Tibial artery (tissue), 4 donors: ENCODE measurements around the gene CYP3A5.
"Not testable (repeated sequence)": the region's sequence is repeated elsewhere in the genome, so short reads cannot be mapped to it uniquely, and the experiment has no call there.

Experiments
- DNase-seq, 2 donors: peaks; one replicate each; pipeline ENCODE4 v3.0.0-alpha.2; 2019
- H3K27ac ChIP-seq, 2 donors: fragments of 200-600 bp; sonication (generic) in 1 of 2; 1 replicate in 1 of 2; 2 replicates in 1 of 2; pipeline ENCODE4 v1.5.1; 2018 to 2019; ENCODE audit warnings: mild to moderate bottlenecking in 1 of 2
- H3K27me3 ChIP-seq, 2 donors: fragments of 200-600 bp; sonication (generic) in 1 of 2; one replicate each; pipeline versions ENCODE4 v1.5.1 to v1.6.0; 2016 to 2019
- H3K36me3 ChIP-seq, 3 donors: fragments of 200-600 bp; sonication (generic) in 2 of 3; one replicate each; pipeline ENCODE4 v1.5.1; 2016 to 2019; ENCODE audit warnings: mild to moderate bottlenecking in 2 of 3
- H3K4me1 ChIP-seq, 4 donors: fragments of 200-600 bp; sonication (generic) in 2 of 4; 1 replicate in 3 of 4; 2 replicates in 1 of 4; pipeline ENCODE4 v1.5.1; 2016 to 2019
- H3K4me3 ChIP-seq, 2 donors: fragments of 200-600 bp; sonication (generic) in 1 of 2; 1 replicate in 1 of 2; 2 replicates in 1 of 2; pipeline ENCODE4 v1.5.1; 2018 to 2019; ENCODE audit warnings: mild to moderate bottlenecking in 2 of 2
- H3K9me3 ChIP-seq, 3 donors: fragments of 200-600 bp; sonication (generic) in 1 of 3; one replicate each; pipeline ENCODE4 v1.5.1; 2016 to 2019
- CTCF ChIP-seq, 2 experiments: fragments of 200-600 bp in 1 of 2; fragments of 450-650 bp in 1 of 2; IDR thresholded peaks; one replicate each; pipeline ENCODE4 v1.5.1; 2017 to 2019; ENCODE audit warnings: antibody characterized with exemption in 2 of 2, mild to moderate bottlenecking in 1 of 2, moderate library complexity in 1 of 2
- intact Hi-C: fragments of 100-400 bp; cut with DNase I; formaldehyde crosslinking; loops from one replicate; pipeline ENCODE4 v1.15.0; 2023; ENCODE audit warnings: low total_unique reads

Gene CYP3A5

GRCh38 chr7:99679400-99680191, at the start of gene CYP3A5:
TSS of gene CYP3A5 (minus strand) at chr7:99679996. CDS start at chr7:99679896, 100 bp downstream.
- Histone ChIP-seq H3K36me3 (no peaks in the 10 kb centered on the region), H3K27ac (no peak within 1 kb of the TSS), H3K4me3 (no peak within 1 kb of the TSS), H3K27me3 (no peaks in the 10 kb centered on the region), H3K4me1 (no peaks in the 10 kb centered on the region), H3K9me3 (peaks cover 0 to 8% (median 0%) of the 10 kb centered on the region in 3 donors)
- no peak for DNase-seq
- TF ChIP-seq CTCF (IDR thresholded peaks at IDR 0.05), result no peak
- intact Hi-C loops, result no loop called here

- no peak for TF ChIP-seq CTCF (IDR thresholded peaks at IDR 0.05)
- Histone ChIP-seq H3K27me3 (no peaks in the 10 kb centered on the region), H3K4me3 (no peak overlapping the region), H3K4me1 (no peaks in the 10 kb centered on the region), H3K36me3 (no peaks in the 10 kb centered on the region), H3K9me3 (no peaks in the 10 kb centered on the region), H3K27ac (no peak overlapping the region)
- intact Hi-C loops, result no loop called here
- no peak for DNase-seq
Measured at GRCh38 chr7:99728615-99729014, 48.8 kb upstream of the CYP3A5 start.

- intact Hi-C loops, H3K4me1 ChIP-seq, H3K27me3 ChIP-seq, H3K36me3 ChIP-seq, H3K27ac ChIP-seq, H3K4me3 ChIP-seq, DNase-seq, H3K9me3 ChIP-seq: not testable (repeated sequence)
Measured at GRCh38 chr7:99723201-99723600, 43.4 kb upstream of the CYP3A5 start.

GRCh38 chr7:99720800-99721595, 41.2 kb upstream of the CYP3A5 start:
- intact Hi-C loops, result no loop called here
- no peak for DNase-seq
- Histone ChIP-seq H3K27ac (no peak overlapping the region), H3K9me3 (no peaks in the 10 kb centered on the region), H3K4me1 (no peaks in the 10 kb centered on the region), H3K27me3 (no peaks in the 10 kb centered on the region), H3K4me3 (no peak overlapping the region), H3K36me3 (no peaks in the 10 kb centered on the region)
- no peak for TF ChIP-seq CTCF (IDR thresholded peaks at IDR 0.05)

GRCh38 chr7:99719996-99720769, 40.4 kb upstream of the CYP3A5 start:
- Histone ChIP-seq H3K27me3 (no peaks in the 10 kb centered on the region), H3K36me3 (no peaks in the 10 kb centered on the region), H3K27ac (no peak overlapping the region), H3K4me3 (no peak overlapping the region), H3K9me3 (no peaks in the 10 kb centered on the region), H3K4me1 (no peaks in the 10 kb centered on the region)
- no peak for TF ChIP-seq CTCF (IDR thresholded peaks at IDR 0.05)
- no peak for DNase-seq
- intact Hi-C loops, result no loop called here
